IMR-90 (cell line): ENCODE data around the gene TPH1. TPM values are rescaled to one million over a fixed set of nuclear protein-coding genes. Genes with fewer than 3 reads are reported as not detected.
A peak's percentile ranks its signal among the peaks of the same experiment; 100 is the strongest.

Experiments used
- ATAC-seq: fragments of 200-7000 bp; cut with Tn5 transposase; 2 replicates; pipeline ENCODE4 v1.9.1; 2020; ENCODE audit warnings: low read depth, mild to moderate bottlenecking, moderate library complexity
- BruUV-seq: library from RNA; stranded (reverse); fragments of 400-500 nt; replicated peaks from 2 replicates; lab custom pipeline; 2021; lab: Mats Ljungman, UMichigan
- CTCF ChIA-PET: fragments of 300-600 bp; formaldehyde crosslinking; extraction: SDS; loops from one replicate; lab custom pipeline; 2021; ENCODE audit warnings: antibody characterized with exemption; lab: Yijun Ruan, JAX
- POLR2A ChIA-PET: fragments of 300-600 bp; sonication (Branson Sonifier 250); formaldehyde crosslinking; loops from one replicate; lab custom pipeline; 2022; ENCODE audit warnings: antibody characterized with exemption; ENCODE audit not compliant: unreplicated experiment; lab: Charles Lee
- DNase-seq: peaks from one replicate; pipeline ENCODE4 v3.0.0; 2013
- H2AFZ ChIP-seq: replicated peaks from 2 replicates; pipeline ENCODE3; 2013; ENCODE audit warnings: low read length, mild to moderate bottlenecking; ENCODE audit not compliant: poor library complexity
- H2AK5ac ChIP-seq: 2 replicates; pipeline ENCODE4 v1.6.1; 2013; ENCODE audit warnings: low read depth, low read length, inconsistent platforms
- H2AK9ac ChIP-seq: replicated peaks from 2 replicates; pipeline ENCODE3; 2013; ENCODE audit warnings: mild to moderate bottlenecking, low read depth, low read length, moderate library complexity; ENCODE audit not compliant: poor library complexity
- H2BK120ac ChIP-seq: 2 replicates; pipeline ENCODE4 v1.6.1; 2013; ENCODE audit warnings: low read depth, low read length, inconsistent platforms
- H2BK15ac ChIP-seq: 3 replicates; pipeline ENCODE4 v1.6.1; 2013; ENCODE audit warnings: low read depth, low read length, inconsistent platforms
- H2BK20ac ChIP-seq: 2 replicates; pipeline ENCODE4 v1.6.1; 2013; ENCODE audit warnings: low read depth, mild to moderate bottlenecking, inconsistent platforms, low read length, moderate library complexity
- H2BK5ac ChIP-seq: 2 replicates; pipeline ENCODE4 v1.6.1; 2013; ENCODE audit warnings: mild to moderate bottlenecking, low read depth, low read length, inconsistent platforms; ENCODE audit not compliant: poor library complexity, severe bottlenecking
- H3K14ac ChIP-seq: replicated peaks from 2 replicates; pipeline ENCODE4 v1.6.1; 2013; ENCODE audit warnings: low read depth, low read length, inconsistent platforms
- H3K18ac ChIP-seq: 2 replicates; pipeline ENCODE4 v1.6.1; 2013; ENCODE audit warnings: low read depth, low read length, control low read depth
- H3K23ac ChIP-seq: 2 replicates; pipeline ENCODE4 v1.6.1; 2013; ENCODE audit warnings: low read depth, low read length, inconsistent platforms
- H3K27ac ChIP-seq: 2 replicates; pipeline ENCODE4 v1.5.1; 2013; ENCODE audit warnings: mild to moderate bottlenecking, control low read depth, low read length; ENCODE audit not compliant: insufficient read depth
- H3K27me3 ChIP-seq: 2 replicates; pipeline ENCODE4 v1.6.1; 2013; ENCODE audit warnings: low read length; ENCODE audit not compliant: control insufficient read depth, insufficient read depth
- H3K36me3 ChIP-seq: 2 replicates; pipeline ENCODE4 v1.6.1; 2013; ENCODE audit warnings: low read length, mixed read lengths; ENCODE audit not compliant: control insufficient read depth, insufficient read depth
- H3K4ac ChIP-seq: 2 replicates; pipeline ENCODE4 v1.6.1; 2013; ENCODE audit warnings: low read depth, low read length, inconsistent platforms
- H3K4me1 ChIP-seq: 2 replicates; pipeline ENCODE4 v1.6.1; 2013; ENCODE audit warnings: low read length, mixed read lengths; ENCODE audit not compliant: control insufficient read depth, insufficient read depth
- H3K4me2 ChIP-seq: 2 replicates; pipeline ENCODE4 v1.6.1; 2013; ENCODE audit warnings: low read depth, mild to moderate bottlenecking, control low read depth, low read length, moderate library complexity
- H3K4me3 ChIP-seq: 2 replicates; pipeline ENCODE4 v1.5.1; 2013; ENCODE audit warnings: low read depth, mild to moderate bottlenecking, control low read depth, low read length, moderate library complexity; ENCODE audit not compliant: insufficient read depth
- H3K56ac ChIP-seq: 2 replicates; pipeline ENCODE4 v1.6.1; 2013; ENCODE audit warnings: low read length, inconsistent platforms; ENCODE audit not compliant: insufficient read depth; ENCODE audit errors: extremely low read depth
- H3K79me1 ChIP-seq, 2 experiments: 2 replicates each; pipeline ENCODE4 v1.6.1; 2013; ENCODE audit warnings: low read length in 2 of 2, inconsistent platforms in 1 of 2, low read depth in 1 of 2
- H3K9ac ChIP-seq: 2 replicates; pipeline ENCODE4 v1.6.1; 2013; ENCODE audit warnings: low read depth, low read length, control low read depth
- H3K9me1 ChIP-seq: 2 replicates; pipeline ENCODE4 v1.6.1; 2013; ENCODE audit warnings: low read length, inconsistent platforms; ENCODE audit not compliant: insufficient read depth
- H3K9me3 ChIP-seq: 2 replicates; pipeline ENCODE4 v1.6.1; 2013; ENCODE audit warnings: low read length; ENCODE audit not compliant: control insufficient read depth, insufficient read depth
- H4K20me1 ChIP-seq: 2 replicates; pipeline ENCODE4 v1.6.1; 2013; ENCODE audit warnings: low read length, inconsistent platforms; ENCODE audit not compliant: insufficient read depth
- H4K5ac ChIP-seq: 2 replicates; pipeline ENCODE4 v1.6.1; 2013; ENCODE audit warnings: mild to moderate bottlenecking, low read depth, low read length, control low read depth
- H4K8ac ChIP-seq, 2 experiments: 2 replicates each; pipeline ENCODE4 v1.6.1; 2013; ENCODE audit warnings: low read depth in 2 of 2, low read length in 2 of 2, control low read depth in 1 of 2, inconsistent platforms in 1 of 2
- H4K91ac ChIP-seq: 2 replicates; pipeline ENCODE4 v1.6.1; 2013; ENCODE audit warnings: low read depth, low read length, inconsistent platforms; ENCODE audit not compliant: insufficient read depth
- BHLHE40 ChIP-seq: fragments of 150-350 bp; IDR thresholded peaks from 2 replicates; pipeline ENCODE4 v1.6.1; 2016; ENCODE audit warnings: mild to moderate bottlenecking, low read depth, low read length
- CEBPB ChIP-seq: IDR thresholded peaks from 2 replicates; pipeline ENCODE4 v1.6.1; 2012; ENCODE audit warnings: low read depth, low read length, improper control_type of control experiment
- CHD1 ChIP-seq: IDR thresholded peaks from 2 replicates; pipeline ENCODE4 v1.6.1; 2012; ENCODE audit warnings: low read depth, low read length, improper control_type of control experiment
- FOS ChIP-seq: fragments of 150-350 bp; IDR thresholded peaks from 2 replicates; pipeline ENCODE4 v1.6.1; 2016; ENCODE audit warnings: low read depth, low read length
- MAFK ChIP-seq: IDR thresholded peaks from 2 replicates; pipeline ENCODE4 v1.6.1; 2012; ENCODE audit warnings: low read depth, low read length, improper control_type of control experiment
- MAZ ChIP-seq: IDR thresholded peaks from 2 replicates; pipeline ENCODE4 v1.6.1; 2012; ENCODE audit warnings: low read depth, mild to moderate bottlenecking, low read length, improper control_type of control experiment, moderate library complexity, borderline replicate concordance
- NFE2L2 ChIP-seq: fragments of 150-350 bp; IDR thresholded peaks from 2 replicates; pipeline ENCODE4 v1.6.1; 2016; ENCODE audit warnings: low read depth, mild to moderate bottlenecking, low read length
- POLR2A ChIP-seq: IDR thresholded peaks from 2 replicates; pipeline ENCODE4 v1.6.1; 2012; ENCODE audit warnings: mild to moderate bottlenecking, low read depth, low read length
- RAD21 ChIP-seq: IDR thresholded peaks from 2 replicates; pipeline ENCODE4 v1.6.1; 2012; ENCODE audit warnings: low read length, improper control_type of control experiment
- RCOR1 ChIP-seq: IDR thresholded peaks from 2 replicates; pipeline ENCODE4 v1.6.1; 2012; ENCODE audit warnings: mild to moderate bottlenecking, low read length, improper control_type of control experiment; ENCODE audit not compliant: insufficient replicate concordance
- SMC3 ChIP-seq: fragments of 150-350 bp; IDR thresholded peaks from 2 replicates; pipeline ENCODE4 v1.6.1; 2016; ENCODE audit warnings: low read depth, mild to moderate bottlenecking, antibody characterized with exemption, low read length, moderate library complexity
- WGBS, 2 experiments: methylation state at CpG; one replicate each; pipeline versions ENCODE4 v1.1.5 to v1.1.7; 2013; ENCODE audit warnings: missing lambda C conversion rate in 2 of 2; ENCODE audit not compliant: insufficient read length in 1 of 2; ENCODE audit errors: extremely low coverage in 2 of 2; 5-methylcytosine and 5-hydroxymethylcytosine counted together
- dilution Hi-C: fragments of 300-500 bp; cut with HindIII; formaldehyde crosslinking; loops from one replicate; pipeline ENCODE4 v1.14.3; 2018; ENCODE audit warnings: low sequenced_read_pairs; ENCODE audit not compliant: unreplicated experiment
- in situ Hi-C: fragments of 300-500 bp; cut with MboI; formaldehyde crosslinking; loops from 3 replicates; pipeline ENCODE4 v1.14.3; 2019; ENCODE audit warnings: low sequenced_read_pairs, inconsistent platforms, mixed read lengths
- intact Hi-C: fragments of 100-400 bp; cut with micrococcal nuclease; formaldehyde crosslinking; loops from 2 replicates; pipeline ENCODE4 v1.10.0; 2022
- polyA plus RNA-seq, 3 experiments: library from polyadenylated mRNA; depleted of rRNA; stranded (reverse); fragments of >200 nt; gene quantifications; 2 replicates each; pipeline ENCODE4 v1.2.3, GENCODE V29; 2012; ENCODE audit warnings: low replicate concordance in 1 of 3
- total RNA-seq: library from RNA; depleted of rRNA; stranded (reverse); fragments of >200 nt; gene quantifications from 2 replicates; pipeline ENCODE4 v1.2.3, GENCODE V29; 2012
- TF ChIP-seq, protein P1 (sequence below): fragments of 150-350 bp; IDR thresholded peaks from 2 replicates; pipeline ENCODE4 v1.6.1; 2017; ENCODE audit warnings: mild to moderate bottlenecking, antibody characterized with exemption, low read length, low read depth
- TF ChIP-seq, protein P2 (sequence below): conservative IDR thresholded peaks from 2 replicates; pipeline ENCODE4 v1.5.1; 2012; ENCODE audit warnings: mild to moderate bottlenecking, low read depth, low read length, improper control_type of control experiment
- TF ChIP-seq, protein P3 (sequence below): fragments of 150-350 bp; IDR thresholded peaks from 2 replicates; pipeline ENCODE4 v1.6.1; 2016; ENCODE audit warnings: low read depth, mild to moderate bottlenecking, low read length, moderate library complexity, borderline replicate concordance

Gene TPH1
- total and polyA plus RNA-seq, 2 of the 4 experiments (the other 2 are of a cell fraction): under 0.01 to 0.07 TPM

DNA sequence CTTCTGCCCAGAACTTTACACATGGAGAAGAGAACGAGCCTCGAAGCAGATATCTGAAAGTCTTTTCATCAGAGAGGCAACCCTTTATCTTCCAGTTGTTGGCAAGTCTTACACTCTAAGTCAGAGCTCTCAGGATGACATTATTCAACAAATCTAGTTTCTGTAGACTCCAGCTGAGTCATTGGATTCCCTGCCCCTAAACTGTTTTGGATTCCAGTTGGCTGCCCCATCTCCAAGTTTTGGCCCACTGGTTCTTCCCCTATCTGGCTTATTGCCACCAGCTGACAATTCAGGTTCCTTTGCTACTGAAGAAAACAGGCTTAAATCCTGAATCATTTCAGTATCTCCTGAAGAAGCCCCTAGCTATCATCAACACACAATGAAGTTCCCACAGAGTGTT is 45.7 kb upstream of the TPH1 start:
- Histone ChIP-seq H3K4me1 (no peaks in the 10 kb centered on the region), H3K56ac (no peak overlapping the region), H4K91ac (no peak overlapping the region), H3K36me3 (peaks cover 33% of the 10 kb centered on the region), H3K9ac (no peak overlapping the region), H2AK9ac (no peak overlapping the region), H4K8ac (no peak overlapping the region), H2BK5ac (no peak overlapping the region), H2AK5ac (no peak overlapping the region), H3K79me1 (no peaks in the 10 kb centered on the region; a peak in 1 of 4 replicates), H3K4me2 (no peak overlapping the region), H4K20me1 (no peaks in the 10 kb centered on the region), H2BK20ac (no peak overlapping the region), H3K18ac (no peak overlapping the region), H3K4ac (no peak overlapping the region), H3K9me3 (no peaks in the 10 kb centered on the region), H3K23ac (no peak overlapping the region), H2AFZ (no peak overlapping the region), H3K27ac (no peak overlapping the region), H3K14ac (no peak overlapping the region), H3K9me1 (peaks cover 4% of the 10 kb centered on the region; the same call in 1 of the 2 replicates), H4K5ac (no peak overlapping the region), H3K4me3 (no peak overlapping the region), H3K27me3 (no peaks in the 10 kb centered on the region), H2BK15ac (no peak overlapping the region), H2BK120ac (no peak overlapping the region)
- no TSS peak for BruUV-seq
- no CpG with 5 or more reads among the region's 2 CpGs for WGBS, 2 experiments
- DNase-seq: peak; percentile 51
- ATAC-seq: peak; percentile 70
- POLR2A ChIA-PET: no interaction called here
- intact Hi-C loops (no loop called here), dilution Hi-C loops (no loop called here), in situ Hi-C loops (no loop called here)
- CTCF ChIA-PET: no interaction called here
- TF ChIP-seq SMC3: no peak
- no peak for TF ChIP-seq RAD21
- TF ChIP-seq, protein P1, sequence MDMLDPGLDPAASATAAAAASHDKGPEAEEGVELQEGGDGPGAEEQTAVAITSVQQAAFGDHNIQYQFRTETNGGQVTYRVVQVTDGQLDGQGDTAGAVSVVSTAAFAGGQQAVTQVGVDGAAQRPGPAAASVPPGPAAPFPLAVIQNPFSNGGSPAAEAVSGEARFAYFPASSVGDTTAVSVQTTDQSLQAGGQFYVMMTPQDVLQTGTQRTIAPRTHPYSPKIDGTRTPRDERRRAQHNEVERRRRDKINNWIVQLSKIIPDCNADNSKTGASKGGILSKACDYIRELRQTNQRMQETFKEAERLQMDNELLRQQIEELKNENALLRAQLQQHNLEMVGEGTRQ: no peak
- no peak for TF ChIP-seq CHD1
- TF ChIP-seq BHLHE40: no peak
- no peak for TF ChIP-seq FOS
- TF ChIP-seq NFE2L2: no peak
- TF ChIP-seq, protein P2, sequence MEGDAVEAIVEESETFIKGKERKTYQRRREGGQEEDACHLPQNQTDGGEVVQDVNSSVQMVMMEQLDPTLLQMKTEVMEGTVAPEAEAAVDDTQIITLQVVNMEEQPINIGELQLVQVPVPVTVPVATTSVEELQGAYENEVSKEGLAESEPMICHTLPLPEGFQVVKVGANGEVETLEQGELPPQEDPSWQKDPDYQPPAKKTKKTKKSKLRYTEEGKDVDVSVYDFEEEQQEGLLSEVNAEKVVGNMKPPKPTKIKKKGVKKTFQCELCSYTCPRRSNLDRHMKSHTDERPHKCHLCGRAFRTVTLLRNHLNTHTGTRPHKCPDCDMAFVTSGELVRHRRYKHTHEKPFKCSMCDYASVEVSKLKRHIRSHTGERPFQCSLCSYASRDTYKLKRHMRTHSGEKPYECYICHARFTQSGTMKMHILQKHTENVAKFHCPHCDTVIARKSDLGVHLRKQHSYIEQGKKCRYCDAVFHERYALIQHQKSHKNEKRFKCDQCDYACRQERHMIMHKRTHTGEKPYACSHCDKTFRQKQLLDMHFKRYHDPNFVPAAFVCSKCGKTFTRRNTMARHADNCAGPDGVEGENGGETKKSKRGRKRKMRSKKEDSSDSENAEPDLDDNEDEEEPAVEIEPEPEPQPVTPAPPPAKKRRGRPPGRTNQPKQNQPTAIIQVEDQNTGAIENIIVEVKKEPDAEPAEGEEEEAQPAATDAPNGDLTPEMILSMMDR: no peak
- TF ChIP-seq POLR2A: no peak
- no peak for TF ChIP-seq CEBPB
- TF ChIP-seq, protein P3, sequence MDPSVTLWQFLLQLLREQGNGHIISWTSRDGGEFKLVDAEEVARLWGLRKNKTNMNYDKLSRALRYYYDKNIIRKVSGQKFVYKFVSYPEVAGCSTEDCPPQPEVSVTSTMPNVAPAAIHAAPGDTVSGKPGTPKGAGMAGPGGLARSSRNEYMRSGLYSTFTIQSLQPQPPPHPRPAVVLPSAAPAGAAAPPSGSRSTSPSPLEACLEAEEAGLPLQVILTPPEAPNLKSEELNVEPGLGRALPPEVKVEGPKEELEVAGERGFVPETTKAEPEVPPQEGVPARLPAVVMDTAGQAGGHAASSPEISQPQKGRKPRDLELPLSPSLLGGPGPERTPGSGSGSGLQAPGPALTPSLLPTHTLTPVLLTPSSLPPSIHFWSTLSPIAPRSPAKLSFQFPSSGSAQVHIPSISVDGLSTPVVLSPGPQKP: no peak
- no peak for TF ChIP-seq MAFK
- no peak for TF ChIP-seq RCOR1
- TF ChIP-seq MAZ: no peak
